Epithelial cell of proximal tubule (primary cell): ENCODE measurements around the gene OR6M1. TPM values are rescaled to one million over a fixed set of nuclear protein-coding genes. Genes with fewer than 3 reads are reported as not detected.

ENCODE experiments used
- DNase-seq: peaks from one replicate; pipeline ENCODE4 v3.0.0-alpha.2; 2011; ENCODE audit warnings: low read depth
- H3K4me3 ChIP-seq: 2 replicates; pipeline ENCODE4 v1.5.1; 2011; ENCODE audit warnings: low read depth, mild to moderate bottlenecking, low read length
- CTCF ChIP-seq: conservative IDR thresholded peaks from 2 replicates; pipeline ENCODE4 v1.5.1; 2012; ENCODE audit warnings: low read depth, mild to moderate bottlenecking, low read length
- total RNA-seq: library from RNA; depleted of rRNA; stranded (reverse); fragments of >200 nt; gene quantifications from 2 replicates; pipeline ENCODE4 v1.2.3, GENCODE V29; 2015

OR6M1 gene
- total RNA-seq, 1 donor from 2014 or later, result not detected

GRCh38 chr11:123838199-123838598, 32.0 kb upstream of the OR6M1 start:
- no peak overlapping the region for H3K4me3 ChIP-seq
- TF ChIP-seq CTCF, result no peak
- no peak for DNase-seq

- no peak for TF ChIP-seq CTCF
- DNase-seq, result no peak
- H3K4me3 ChIP-seq, result no peak overlapping the region
Observed at GRCh38 chr11:123833095-123833494, 26.9 kb upstream of the OR6M1 start.

GRCh38 chr11:123829745-123830144, 23.6 kb upstream of the OR6M1 start:
- no peak for TF ChIP-seq CTCF
- H3K4me3 ChIP-seq, result no peak overlapping the region

GRCh38 chr11:123822599-123822998, 16.4 kb upstream of the OR6M1 start:
- TF ChIP-seq CTCF, result no peak
- no peak overlapping the region for H3K4me3 ChIP-seq
- DNase-seq, result no peak

More at GRCh38 chr11:123829745-123830144, 23.6 kb upstream of the OR6M1 start:
- no peak for DNase-seq

- no peak overlapping the region for H3K4me3 ChIP-seq
- TF ChIP-seq CTCF, result no peak
- no peak for DNase-seq
Observed at GRCh38 chr11:123822032-123822431, 15.9 kb upstream of the OR6M1 start.

- no peak for DNase-seq
- no peak for TF ChIP-seq CTCF
- H3K4me3 ChIP-seq, result no peak overlapping the region
Observed at GRCh38 chr11:123815122-123815521, 9.0 kb upstream of the OR6M1 start.

- H3K4me3 ChIP-seq, result no peak overlapping the region
- TF ChIP-seq CTCF, result no peak
- no peak for DNase-seq
Observed at GRCh38 chr11:123801765-123802164, 4.4 kb downstream of the OR6M1 start.
